GM21619 (cell line): Measurements from ENCODE around the gene COX19.
A peak's percentile ranks its signal among the peaks of the same experiment; 100 is the strongest.

ENCODE experiments used
- ATAC-seq: cut with Tn5 transposase; IDR thresholded peaks from one replicate; pipeline ENCODE4 v1.9.1; 2021; ENCODE audit not compliant: unreplicated experiment

COX19 gene, protein sequence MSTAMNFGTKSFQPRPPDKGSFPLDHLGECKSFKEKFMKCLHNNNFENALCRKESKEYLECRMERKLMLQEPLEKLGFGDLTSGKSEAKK

DNA sequence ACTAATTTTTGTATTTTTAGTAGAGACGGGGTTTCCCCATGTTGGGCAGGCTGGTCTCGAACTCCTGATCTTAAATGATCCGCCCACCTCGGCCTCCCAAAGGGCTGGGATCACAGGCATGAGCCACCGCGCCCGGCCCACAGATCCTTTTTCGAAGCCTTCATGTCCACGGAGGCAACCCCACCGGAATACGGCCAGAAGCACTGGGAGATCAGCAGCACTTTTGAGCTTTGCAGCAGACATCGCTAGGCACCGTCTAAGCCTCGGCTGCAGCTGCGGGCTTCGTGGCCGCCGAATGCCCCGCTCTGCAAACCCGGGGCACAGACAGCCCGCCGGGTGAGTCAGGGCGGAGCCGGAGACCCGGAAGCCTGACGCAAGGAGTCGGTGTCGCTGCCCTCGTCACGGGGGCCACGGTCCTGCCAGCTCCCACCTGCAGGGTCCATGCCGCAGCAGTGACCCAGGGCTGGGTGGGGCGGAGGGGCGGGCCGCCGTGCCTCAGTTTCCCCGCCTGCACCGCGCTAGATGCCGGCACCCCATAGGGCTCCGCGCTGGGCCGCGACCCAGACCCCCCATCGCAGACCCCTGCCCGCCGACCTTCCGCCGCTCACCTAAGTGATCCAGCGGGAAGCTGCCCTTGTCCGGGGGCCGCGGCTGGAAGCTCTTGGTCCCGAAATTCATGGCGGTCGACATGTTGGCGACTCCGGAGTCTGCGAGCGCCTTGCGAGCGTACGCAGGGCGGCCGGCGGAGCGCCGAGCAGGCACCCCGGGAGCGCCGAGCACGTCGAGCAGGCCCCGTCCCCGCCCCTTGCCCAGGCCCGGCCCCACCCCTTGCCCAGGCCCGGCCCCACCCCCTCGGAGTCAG lies at the start of gene COX19:
TSS of gene COX19 (minus strand) at position 730 of the 862 bp plus-strand sequence. CDS start at position 690, 40 bp downstream.
- peak; percentile 57 for ATAC-seq

- ATAC-seq = peak; percentile 54
Observed at GRCh38 chr7:1024331-1024841, 49.0 kb upstream of the COX19 start.

DNA sequence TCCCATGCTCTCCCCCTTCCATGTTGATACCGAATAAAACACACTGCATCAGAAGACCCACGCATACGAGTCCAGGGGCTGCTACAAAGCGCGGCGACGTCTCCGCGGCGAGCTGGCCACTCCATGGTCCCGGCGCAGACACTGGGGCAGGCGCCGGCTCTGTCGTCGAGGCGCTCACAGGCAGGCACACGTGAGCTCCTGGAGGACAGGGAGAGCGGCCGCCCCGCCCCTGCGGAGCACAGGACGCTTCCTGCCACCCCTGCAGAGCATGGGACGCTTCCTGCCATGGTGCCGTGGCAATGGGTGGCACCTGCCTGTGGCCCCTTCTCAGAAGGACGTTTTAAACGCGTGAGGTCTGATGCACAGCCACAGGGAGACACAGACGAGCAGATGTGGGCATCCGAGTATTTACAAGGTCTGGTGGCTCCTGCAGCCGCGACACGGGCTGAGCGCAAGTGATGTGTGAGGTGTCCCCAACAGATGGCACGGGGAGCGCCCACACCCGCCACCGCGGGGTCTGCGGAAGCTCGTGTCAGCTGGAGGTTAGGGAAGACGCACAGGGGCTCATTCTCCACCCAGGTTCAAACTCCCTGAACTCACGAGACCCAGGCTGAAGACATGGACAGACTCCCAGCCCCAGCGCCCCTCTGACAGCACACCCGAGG lies 47.6 kb upstream of the COX19 start:
- ATAC-seq = no peak

DNA sequence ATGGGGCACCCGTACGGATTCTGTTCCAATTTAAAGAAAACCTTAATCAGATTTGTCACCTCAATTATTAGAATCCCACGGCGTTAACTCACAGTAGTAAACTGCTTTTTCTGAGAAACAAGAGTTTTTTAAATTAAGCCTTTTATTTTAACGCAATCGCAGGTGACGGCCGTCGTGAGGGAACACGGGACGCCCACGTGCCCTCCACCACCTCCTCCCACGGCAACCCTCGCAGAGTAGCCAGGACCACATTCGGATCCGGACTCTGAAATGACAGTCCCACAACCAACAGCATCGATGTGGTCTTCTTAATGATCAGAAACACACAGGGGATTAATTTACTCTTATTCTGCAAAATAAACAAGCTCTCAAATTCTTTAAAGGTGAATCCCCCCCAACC lies 47.0 kb upstream of the COX19 start:
- no peak for ATAC-seq

DNA sequence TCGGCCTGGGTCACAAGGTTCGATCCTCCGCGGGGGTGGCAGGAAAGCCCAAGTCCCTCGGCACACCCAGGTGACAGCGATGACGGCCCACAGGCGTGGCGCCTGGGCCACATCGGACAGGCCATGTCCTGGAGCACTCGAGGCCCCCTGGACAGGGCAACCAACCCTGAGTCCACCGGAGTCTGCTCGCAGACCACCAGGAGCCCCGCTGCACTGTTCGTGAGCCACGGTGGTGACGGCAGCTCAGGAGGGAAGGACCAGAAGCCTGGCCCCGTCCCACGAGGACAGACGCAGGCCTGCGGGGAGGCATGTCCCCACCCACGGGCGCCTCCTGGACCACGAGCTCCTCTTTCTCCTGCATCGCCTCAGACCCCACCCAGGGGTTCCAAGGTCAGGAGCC lies 46.6 kb upstream of the COX19 start:
- no peak for ATAC-seq

DNA sequence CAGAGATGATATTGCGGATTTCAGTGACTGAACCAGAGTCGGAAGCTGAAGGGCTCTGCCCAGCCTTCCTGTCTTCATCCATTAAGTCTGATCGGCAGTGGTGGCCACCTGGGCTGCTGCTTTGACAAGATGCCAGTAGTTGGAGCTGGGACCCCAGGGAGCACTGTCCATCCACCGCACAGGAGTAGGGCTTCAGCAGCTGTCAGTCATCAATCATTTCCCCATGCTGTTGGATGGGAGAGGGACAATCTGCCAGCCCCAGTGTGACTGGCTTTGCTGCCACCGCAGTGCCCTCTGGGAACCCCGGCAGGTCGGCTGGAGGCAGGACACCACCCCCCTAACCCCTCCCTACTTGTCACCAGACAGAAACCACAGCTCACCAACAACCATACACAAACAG lies 46.0 kb upstream of the COX19 start:
- ATAC-seq = no peak

- ATAC-seq = no peak
Observed at GRCh38 chr7:1020849-1021251, 45.5 kb upstream of the COX19 start.

GRCh38 chr7:1019789-1020610 lies 44.7 kb upstream of the COX19 start:
- ATAC-seq = no peak

DNA sequence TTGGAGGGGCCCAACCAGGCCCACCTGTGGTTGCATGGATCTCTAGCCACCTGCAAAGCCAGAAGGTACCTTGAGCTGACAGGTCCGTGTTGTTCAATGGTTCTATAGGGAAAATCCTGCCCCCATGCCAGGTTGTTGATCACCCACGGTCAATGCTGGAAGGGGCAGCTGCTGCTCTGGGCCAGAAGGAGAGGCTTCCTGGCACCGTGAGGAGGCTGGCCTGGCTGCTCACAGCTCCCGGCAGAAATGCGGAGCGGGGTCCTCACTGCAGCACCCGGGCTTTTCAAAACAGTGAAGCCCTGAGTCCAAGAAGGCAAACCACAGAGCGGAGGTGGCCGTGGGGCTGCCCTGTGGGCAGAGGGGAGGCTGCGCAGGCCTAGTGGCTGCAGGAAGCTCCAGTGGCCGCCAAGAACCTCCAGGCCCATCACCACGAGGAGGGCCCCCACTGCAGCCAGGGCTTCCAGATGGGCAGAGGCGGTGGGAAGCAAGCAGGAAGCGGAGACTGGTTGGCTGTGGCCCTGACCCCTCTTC lies 44.0 kb upstream of the COX19 start:
- no peak for ATAC-seq

DNA sequence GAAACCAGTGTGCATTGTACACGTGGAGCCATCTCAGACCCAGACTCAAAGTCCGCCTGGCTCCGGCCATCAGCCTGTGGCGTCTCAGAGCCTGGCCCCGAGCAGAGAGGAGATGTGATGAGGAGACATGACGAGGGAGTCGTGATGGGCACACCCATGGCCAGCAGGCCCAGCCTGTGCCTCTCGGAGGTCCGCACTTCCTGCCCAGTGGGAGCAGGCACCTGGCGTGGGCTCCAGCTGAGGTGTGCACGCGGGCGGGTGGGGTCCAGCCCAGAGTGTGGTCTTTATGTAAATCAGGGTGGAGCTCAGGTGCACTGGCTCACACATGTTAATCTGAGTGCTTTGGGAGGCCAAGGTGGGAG lies 43.0 kb upstream of the COX19 start:
- no peak for ATAC-seq

GRCh38 chr7:1017586-1018333 lies 42.4 kb upstream of the COX19 start:
- ATAC-seq = no peak

DNA sequence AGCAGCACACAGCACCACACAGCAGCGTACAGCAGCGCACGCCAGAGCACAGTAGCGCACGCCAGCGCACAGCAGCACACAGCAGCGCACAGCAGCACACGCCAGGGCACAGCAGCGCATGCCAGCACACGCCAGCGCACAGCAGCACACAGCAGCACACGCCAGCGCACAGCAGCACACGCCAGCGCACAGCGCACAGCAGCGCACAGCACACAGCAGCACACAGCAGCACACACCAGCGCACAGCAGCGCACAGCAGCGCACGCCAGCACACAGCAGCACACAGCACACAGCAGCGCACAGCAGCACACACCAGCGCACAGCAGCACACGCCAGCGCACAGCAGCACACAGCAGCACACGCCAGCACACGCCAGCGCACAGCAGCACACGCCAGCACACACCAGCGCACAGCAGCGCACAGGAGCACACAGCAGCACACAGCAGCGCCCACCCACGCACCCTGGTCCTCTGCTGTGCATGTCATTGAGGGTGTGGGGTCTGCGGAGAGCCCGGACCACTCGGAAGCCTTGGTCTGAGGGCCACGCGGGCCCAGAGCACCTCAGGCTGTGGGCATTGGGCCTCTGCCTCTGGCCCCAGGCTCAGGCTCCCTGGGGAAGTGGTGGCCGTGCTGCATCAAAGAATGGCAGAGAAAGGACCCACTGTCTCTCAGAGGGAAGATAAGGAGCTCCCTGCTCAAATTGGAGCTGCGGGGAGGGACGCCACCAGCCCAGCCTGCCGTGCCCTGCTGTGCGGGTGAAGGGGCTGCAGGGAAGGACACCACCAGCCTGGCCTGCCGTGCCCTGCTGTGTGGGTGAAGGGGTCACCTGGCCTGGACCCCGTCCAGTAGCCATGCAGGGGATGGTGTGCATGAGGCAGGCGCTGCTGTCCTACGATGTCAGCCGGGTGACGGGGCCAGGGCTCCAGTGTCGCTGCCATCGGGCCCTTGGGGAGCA lies 41.5 kb upstream of the COX19 start:
- no peak for ATAC-seq

GRCh38 chr7:1015196-1016121 lies 40.1 kb upstream of the COX19 start:
- no peak for ATAC-seq

GRCh38 chr7:1014681-1015080 lies 39.3 kb upstream of the COX19 start:
- no peak for ATAC-seq

DNA sequence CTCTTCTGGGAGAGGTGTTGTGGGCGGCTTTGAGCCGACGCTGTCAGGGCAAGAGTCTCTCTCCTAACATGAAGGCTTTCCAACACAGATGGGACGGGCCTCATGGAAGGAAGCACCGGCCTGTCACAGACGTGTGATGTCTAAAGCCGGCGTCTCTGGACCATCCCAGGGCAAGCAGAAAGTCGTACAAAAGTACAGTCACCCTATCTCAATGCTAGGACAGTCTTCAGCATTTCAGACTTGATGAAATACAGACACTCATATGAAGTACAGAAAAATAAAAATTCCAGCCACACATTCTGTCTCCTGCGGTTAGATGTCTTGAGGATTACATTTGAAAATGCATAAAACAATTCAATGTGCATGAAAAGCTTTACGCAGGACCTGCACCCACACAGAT lies 38.2 kb upstream of the COX19 start:
- no peak for ATAC-seq

GRCh38 chr7:1012716-1013095 lies 37.4 kb upstream of the COX19 start:
- ATAC-seq = no peak

DNA sequence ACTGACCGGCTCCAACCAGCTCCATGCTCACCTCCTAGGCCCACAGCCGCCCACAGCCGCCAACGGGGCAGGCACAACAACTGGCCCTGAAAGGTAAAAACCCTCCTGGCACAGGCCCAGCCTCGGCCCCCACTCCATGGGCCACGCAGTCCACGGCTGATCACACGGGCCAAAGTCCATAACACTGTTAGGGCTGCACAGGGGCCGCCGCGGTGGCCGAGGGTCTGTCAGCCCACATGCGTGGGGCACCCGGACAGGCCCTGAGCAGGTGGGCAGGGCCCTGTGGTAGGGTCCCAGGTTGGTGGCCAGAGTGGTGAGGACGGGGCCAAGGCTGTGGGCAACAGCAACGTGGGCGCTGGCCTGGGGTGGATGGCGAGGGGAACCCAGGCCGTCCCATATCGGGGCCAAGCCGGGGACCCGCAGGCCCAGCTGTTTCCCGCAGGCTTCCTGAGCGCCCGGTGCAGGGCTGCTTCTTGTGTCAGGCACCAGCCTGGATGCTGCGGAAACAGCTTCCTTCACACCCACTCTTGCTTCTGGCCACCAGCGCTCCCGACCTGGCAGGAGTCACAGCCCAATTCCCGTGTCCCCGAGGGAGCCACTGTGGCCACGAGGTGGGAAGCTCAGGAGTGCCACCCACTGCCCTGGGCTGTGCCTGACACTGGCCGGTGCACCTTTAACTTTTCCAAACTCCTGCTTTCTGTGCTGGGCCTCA lies 36.8 kb upstream of the COX19 start:
- ATAC-seq = no peak
